ENCODE measurements around the gene LDLRAD1.
"Not testable (repeated sequence)": the region's sequence is repeated elsewhere in the genome, so short reads cannot be mapped to it uniquely, and the experiment has no call there.

The LDLRAD1 gene

GRCh38 chr1:54028306-54029251, 10.6 kb upstream of the LDLRAD1 start:
- H3K4me3 ChIP-seq (ENCODE audit: low read length) = no peak overlapping the region
- TF ChIP-seq ZNF274 (IDR thresholded peaks at IDR 0.05; ENCODE audit: low read depth, low read length) = no peak

- no peak for TF ChIP-seq ZNF274 (IDR thresholded peaks at IDR 0.05; ENCODE audit: low read depth, low read length)
- no peak overlapping the region for H3K4me3 ChIP-seq (ENCODE audit: low read length)
Measured at GRCh38 chr1:54027848-54028247, 9.9 kb upstream of the LDLRAD1 start.

DNA sequence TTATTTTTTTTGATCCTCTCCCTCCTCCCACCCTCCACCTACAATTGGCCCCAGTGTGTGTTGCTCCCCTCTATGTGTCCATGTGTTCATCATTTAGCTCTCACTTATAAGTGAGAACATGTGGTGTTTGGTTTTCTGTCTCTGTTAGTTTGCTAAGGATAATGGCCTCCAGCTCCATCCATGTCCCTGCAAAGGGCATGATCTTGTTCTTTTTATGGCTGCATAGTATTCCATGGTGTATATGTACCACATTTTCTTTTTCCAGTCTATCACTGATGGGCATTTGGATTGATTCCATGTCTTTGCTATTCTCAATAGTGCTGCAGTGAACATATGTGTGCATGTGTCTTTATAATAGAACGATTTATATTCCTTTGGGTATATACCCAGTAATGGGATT, 6.8 kb upstream of the LDLRAD1 start:
- not testable (repeated sequence) for H3K4me3 ChIP-seq (ENCODE audit: low read length)

DNA sequence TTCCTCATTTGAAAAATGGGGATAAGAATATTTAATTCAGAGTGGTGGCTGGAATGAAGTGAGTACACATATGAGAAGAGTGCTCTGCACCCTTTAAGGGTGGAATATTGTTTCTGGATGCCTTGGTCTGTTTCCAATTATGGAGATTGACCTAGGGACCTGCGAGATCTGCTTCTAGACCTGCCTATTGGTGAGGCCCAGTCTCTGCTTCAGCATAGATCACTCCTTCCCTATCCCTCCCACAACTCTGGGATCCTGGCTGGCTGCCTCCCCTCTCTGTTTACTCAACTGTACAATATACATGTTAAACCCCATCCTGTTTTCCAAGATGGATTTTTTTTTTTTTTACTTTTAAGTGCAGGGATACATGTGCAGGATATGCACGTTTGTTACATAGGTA, 6.4 kb upstream of the LDLRAD1 start:
- H3K4me3 ChIP-seq (ENCODE audit: low read length) = no peak overlapping the region
- TF ChIP-seq ZNF274 (IDR thresholded peaks at IDR 0.05; ENCODE audit: low read depth, low read length) = no peak

GRCh38 chr1:54019562-54020176, 1.7 kb upstream of the LDLRAD1 start:
- not testable (repeated sequence) for H3K4me3 ChIP-seq (ENCODE audit: low read length)

DNA sequence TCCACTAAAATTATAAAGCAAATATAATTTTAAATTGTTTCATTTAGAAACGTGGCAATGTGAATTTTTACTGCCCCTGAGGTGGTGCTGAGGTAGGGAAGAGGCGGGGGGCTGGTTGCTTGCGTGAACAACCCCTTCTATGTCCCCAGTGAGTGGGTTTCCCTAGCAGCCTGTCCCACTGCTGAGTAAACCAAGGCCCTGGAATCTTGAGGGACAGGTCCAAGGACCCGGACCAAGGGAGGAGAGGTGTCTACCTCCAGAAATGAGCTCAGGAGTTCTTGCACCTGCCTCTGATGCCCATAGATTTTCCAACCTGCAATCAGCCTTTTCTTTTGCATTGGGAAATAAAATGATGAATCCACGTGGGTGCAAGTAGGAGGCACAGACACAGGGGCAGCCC, 649 bp upstream of the LDLRAD1 start:
- TF ChIP-seq ZNF274 (IDR thresholded peaks at IDR 0.05; ENCODE audit: low read depth, low read length) = no peak
- no peak overlapping the region for H3K4me3 ChIP-seq (ENCODE audit: low read length)

GRCh38 chr1:54016343-54017282, 1.4 kb downstream of the LDLRAD1 start:
- no peak for TF ChIP-seq ZNF274 (IDR thresholded peaks at IDR 0.05; ENCODE audit: low read depth, low read length)
- no peak overlapping the region for H3K4me3 ChIP-seq (ENCODE audit: low read length)

GRCh38 chr1:54014009-54014629, 3.9 kb downstream of the LDLRAD1 start:
- TF ChIP-seq ZNF274 (IDR thresholded peaks at IDR 0.05; ENCODE audit: low read depth, low read length) = no peak
- H3K4me3 ChIP-seq (ENCODE audit: low read length) = no peak overlapping the region

- H3K4me3 ChIP-seq (ENCODE audit: low read length) = no peak overlapping the region
- TF ChIP-seq ZNF274 (IDR thresholded peaks at IDR 0.05; ENCODE audit: low read depth, low read length) = no peak
Measured at GRCh38 chr1:54013393-54014008, 4.5 kb downstream of the LDLRAD1 start.

DNA sequence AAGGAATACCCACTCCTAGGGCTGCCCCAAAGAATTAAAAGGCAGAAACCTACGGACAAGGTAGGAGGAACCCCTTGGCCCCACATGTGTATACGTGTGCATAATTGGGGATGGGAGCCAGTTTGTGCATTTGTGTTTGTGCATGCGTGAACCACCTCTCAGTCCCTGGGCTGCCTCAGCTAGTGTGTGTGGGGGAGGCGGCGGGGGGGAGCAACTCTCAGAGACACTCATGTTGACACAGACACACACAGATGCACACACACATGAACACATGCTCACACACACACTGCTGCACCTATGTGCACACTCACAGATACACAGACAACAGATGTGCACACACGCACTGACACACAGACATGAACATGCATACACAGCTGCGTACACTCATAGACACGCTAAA, 5.1 kb downstream of the LDLRAD1 start:
- no peak for TF ChIP-seq ZNF274 (IDR thresholded peaks at IDR 0.05; ENCODE audit: low read depth, low read length)
- H3K4me3 ChIP-seq (ENCODE audit: low read length) = no peak overlapping the region

- no peak for TF ChIP-seq ZNF274 (IDR thresholded peaks at IDR 0.05; ENCODE audit: low read depth, low read length)
- H3K4me3 ChIP-seq (ENCODE audit: low read length) = no peak overlapping the region
Measured at GRCh38 chr1:54012008-54012325, 6.0 kb downstream of the LDLRAD1 start.

DNA sequence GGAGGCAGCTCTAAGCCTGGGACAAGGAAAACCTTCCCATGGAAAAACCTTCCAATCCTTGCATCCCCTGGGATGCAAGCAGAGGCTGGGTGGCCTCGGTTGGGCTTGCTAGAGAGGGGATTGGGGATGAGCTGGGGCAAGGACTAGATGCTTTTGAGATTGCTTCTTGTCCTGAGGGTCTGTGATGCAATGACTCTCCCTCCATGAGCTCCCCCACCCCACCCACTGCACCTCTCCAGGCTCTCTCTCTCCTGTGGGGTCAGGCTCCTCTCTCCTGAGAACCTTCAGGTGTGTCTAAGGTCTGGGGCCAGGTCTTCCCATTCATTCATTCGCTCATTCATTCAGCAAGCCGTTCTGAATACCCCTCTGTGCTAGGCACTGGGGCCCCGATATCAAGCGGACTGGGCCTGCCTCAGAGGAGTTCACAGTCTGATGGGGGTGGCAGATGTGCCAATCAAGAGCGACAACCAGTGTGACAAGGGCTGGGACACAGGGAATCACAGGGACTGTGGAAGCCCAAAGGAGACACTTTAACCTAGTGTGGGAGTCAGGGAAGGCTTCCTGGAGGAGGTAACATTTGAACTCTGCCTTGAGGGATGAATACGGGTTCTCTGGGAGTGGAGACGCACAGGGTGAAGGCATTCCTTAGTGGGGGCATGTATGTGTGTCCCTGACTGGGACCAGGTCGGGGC, 6.5 kb downstream of the LDLRAD1 start:
- H3K4me3 ChIP-seq (ENCODE audit: low read length) = no peak overlapping the region
- no peak for TF ChIP-seq ZNF274 (IDR thresholded peaks at IDR 0.05; ENCODE audit: low read depth, low read length)

DNA sequence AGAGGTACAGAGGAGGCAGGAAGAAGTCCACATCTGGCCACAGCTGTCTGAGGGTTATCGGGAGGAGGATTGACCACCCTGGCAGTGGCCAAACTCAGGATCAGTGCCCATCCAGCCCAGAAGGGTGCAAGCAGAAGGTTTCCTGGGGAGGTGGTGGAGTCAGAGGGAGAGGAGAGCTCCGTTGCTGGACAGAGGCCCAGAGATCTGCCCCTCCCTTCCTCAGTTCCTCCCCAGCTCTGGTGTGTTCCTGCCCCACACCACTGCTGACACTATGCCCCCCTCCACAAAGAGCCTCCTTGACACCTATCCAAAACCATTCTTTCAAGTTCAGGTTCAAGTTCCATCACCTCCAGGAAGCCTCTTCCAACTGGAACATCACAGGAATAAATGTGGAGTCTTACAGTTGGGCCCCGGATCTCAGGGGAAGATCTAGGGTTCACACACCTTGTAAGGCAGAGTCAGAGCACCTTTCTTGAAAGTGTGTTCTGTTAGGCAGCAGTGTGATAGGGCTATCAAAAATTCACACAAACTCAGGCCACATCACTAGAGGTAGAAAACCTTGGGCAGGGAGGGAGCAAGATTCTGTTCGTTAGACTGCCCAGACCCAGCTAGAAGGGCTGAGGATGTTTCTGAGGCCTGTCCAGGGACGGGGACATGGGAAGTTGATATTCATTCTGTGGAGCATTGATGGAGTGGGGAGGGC, 7.4 kb downstream of the LDLRAD1 start:
- TF ChIP-seq ZNF274 (IDR thresholded peaks at IDR 0.05; ENCODE audit: low read depth, low read length) = no peak
- H3K4me3 ChIP-seq (ENCODE audit: low read length) = no peak overlapping the region

All from GM08714 (cell line).